ENCODE data around the gene PLCL2. TPM values are rescaled to one million over a fixed set of nuclear protein-coding genes. Genes with fewer than 3 reads are reported as not detected.

PLCL2 gene
- total RNA-seq, 1 experiment from 2014 or later, result 3.0 TPM

DNA sequence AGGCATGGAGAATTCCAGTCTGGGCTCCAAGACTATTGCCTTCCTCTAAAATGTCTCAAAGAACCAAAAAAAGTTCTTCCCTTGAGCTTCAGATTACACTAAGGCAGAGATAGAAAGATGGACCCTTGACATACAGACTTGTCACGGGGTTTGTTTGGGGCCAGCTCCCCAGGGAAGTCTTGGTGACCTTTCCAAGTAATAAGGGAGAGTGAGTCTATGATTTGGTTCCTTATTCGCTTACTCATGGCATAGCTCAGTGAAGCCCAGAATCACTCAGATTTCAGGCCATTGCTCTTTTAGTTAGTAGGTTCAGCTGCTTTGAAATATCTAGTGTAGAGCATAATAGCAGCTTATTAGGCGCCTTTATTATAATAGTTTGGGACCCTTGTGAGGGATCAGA is 90.3 kb downstream of the PLCL2 start:
- Histone ChIP-seq H3K4me1 (ENCODE audit: control insufficient read depth, insufficient read depth, low read length) (no peaks in the 10 kb centered on the region), H3K27me3 (ENCODE audit: control insufficient read depth, insufficient read depth, low read length) (no peaks in the 10 kb centered on the region), H3K4me3 (ENCODE audit: low read depth in 2 of 2, low read length in 2 of 2) (no peak overlapping the region), H3K9me3 (ENCODE audit: control insufficient read depth, insufficient read depth, low read depth, low read length) (no peaks in the 10 kb centered on the region), H3K27ac (ENCODE audit: low read length) (no peak overlapping the region), H3K36me3 (ENCODE audit: control insufficient read depth, insufficient read depth, low read length) (no peaks in the 10 kb centered on the region)
- TF ChIP-seq SIN3A (IDR thresholded peaks at IDR 0.05; ENCODE audit: borderline replicate concordance, insufficient read depth, low read depth, low read length), result no peak
- no peak for TF ChIP-seq TCF7L2 (IDR thresholded peaks at IDR 0.05; ENCODE audit: low read depth, low read length)
- TF ChIP-seq POLR2AphosphoS5 (IDR thresholded peaks at IDR 0.05; ENCODE audit: low read depth, low read length), result no peak
- TF ChIP-seq, protein P1, sequence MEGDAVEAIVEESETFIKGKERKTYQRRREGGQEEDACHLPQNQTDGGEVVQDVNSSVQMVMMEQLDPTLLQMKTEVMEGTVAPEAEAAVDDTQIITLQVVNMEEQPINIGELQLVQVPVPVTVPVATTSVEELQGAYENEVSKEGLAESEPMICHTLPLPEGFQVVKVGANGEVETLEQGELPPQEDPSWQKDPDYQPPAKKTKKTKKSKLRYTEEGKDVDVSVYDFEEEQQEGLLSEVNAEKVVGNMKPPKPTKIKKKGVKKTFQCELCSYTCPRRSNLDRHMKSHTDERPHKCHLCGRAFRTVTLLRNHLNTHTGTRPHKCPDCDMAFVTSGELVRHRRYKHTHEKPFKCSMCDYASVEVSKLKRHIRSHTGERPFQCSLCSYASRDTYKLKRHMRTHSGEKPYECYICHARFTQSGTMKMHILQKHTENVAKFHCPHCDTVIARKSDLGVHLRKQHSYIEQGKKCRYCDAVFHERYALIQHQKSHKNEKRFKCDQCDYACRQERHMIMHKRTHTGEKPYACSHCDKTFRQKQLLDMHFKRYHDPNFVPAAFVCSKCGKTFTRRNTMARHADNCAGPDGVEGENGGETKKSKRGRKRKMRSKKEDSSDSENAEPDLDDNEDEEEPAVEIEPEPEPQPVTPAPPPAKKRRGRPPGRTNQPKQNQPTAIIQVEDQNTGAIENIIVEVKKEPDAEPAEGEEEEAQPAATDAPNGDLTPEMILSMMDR (IDR thresholded peaks at IDR 0.05), result no peak
- TF ChIP-seq, protein P2, sequence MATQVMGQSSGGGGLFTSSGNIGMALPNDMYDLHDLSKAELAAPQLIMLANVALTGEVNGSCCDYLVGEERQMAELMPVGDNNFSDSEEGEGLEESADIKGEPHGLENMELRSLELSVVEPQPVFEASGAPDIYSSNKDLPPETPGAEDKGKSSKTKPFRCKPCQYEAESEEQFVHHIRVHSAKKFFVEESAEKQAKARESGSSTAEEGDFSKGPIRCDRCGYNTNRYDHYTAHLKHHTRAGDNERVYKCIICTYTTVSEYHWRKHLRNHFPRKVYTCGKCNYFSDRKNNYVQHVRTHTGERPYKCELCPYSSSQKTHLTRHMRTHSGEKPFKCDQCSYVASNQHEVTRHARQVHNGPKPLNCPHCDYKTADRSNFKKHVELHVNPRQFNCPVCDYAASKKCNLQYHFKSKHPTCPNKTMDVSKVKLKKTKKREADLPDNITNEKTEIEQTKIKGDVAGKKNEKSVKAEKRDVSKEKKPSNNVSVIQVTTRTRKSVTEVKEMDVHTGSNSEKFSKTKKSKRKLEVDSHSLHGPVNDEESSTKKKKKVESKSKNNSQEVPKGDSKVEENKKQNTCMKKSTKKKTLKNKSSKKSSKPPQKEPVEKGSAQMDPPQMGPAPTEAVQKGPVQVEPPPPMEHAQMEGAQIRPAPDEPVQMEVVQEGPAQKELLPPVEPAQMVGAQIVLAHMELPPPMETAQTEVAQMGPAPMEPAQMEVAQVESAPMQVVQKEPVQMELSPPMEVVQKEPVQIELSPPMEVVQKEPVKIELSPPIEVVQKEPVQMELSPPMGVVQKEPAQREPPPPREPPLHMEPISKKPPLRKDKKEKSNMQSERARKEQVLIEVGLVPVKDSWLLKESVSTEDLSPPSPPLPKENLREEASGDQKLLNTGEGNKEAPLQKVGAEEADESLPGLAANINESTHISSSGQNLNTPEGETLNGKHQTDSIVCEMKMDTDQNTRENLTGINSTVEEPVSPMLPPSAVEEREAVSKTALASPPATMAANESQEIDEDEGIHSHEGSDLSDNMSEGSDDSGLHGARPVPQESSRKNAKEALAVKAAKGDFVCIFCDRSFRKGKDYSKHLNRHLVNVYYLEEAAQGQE (IDR thresholded peaks at IDR 0.05; ENCODE audit: insufficient read depth in 1 of 2, low read depth in 2 of 2, low read length in 1 of 2), result no peak
- DNase-seq (ENCODE audit: low read depth, low spot score) (no peak), ATAC-seq (no peak)
- no TSS peak for BruUV-seq (replicated peaks)
- CTCF ChIA-PET, result interaction anchor here (0.5 kb wide), 1 partner anchor 909 kb away, joined by 6 read pairs; no protein-coding TSS in a partner anchor
- POLR2A ChIA-PET, result interaction anchor here (0.6 kb wide), 1 partner anchor 1769 kb away, joined by 4 read pairs; the partner anchor contains the start of gene CAPN7
- in situ Hi-C loops (cut with HindIII; ENCODE audit: low pct_unique_long_range_greater_than_20kb, low sequenced_read_pairs), result no loop called here
- intact Hi-C loops (cut with micrococcal nuclease; ENCODE audit: unreplicated experiment), result no loop called here

DNA sequence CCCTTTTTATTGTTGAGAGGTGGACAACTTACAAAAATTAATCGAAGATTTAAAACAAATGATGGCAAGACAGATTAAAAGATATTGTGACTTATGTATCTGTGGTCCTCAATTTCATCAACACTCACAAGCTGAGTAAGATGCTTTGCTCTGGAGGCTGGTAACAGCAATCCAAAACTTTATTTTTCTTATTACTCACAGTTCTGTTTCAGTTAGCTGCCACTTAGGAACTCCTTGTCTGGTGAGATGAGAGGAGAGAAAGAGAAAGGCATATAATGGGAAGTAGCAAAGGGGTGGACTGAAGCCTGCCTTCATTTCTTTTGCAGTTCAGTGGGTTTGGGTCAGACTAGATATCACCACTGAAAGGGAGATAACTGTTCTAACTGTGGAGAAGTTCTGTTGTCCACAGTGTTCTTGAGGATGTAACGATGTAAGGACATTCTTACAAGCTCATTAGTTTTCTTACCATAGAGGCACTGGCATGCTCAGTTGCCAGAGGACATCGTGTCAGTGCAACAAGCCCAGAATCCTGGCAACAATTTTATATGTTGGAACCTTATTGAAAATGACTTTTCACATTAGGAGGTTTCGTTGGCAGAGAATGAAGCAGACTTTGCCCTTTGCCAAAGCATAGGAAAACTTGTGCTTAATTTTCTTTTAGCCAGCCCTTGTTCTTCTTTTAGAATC is 93.6 kb downstream of the PLCL2 start:
- CTCF ChIA-PET, result no interaction called here

More for the DNA sequence above, 93.6 kb downstream of the PLCL2 start:
- BruUV-seq (replicated peaks), result no TSS peak
- TF ChIP-seq, protein P1 (IDR thresholded peaks at IDR 0.05), result no peak
- no peak for TF ChIP-seq POLR2AphosphoS5 (IDR thresholded peaks at IDR 0.05; ENCODE audit: low read depth, low read length)
- TF ChIP-seq, protein P2 (IDR thresholded peaks at IDR 0.05; ENCODE audit: insufficient read depth in 1 of 2, low read depth in 2 of 2, low read length in 1 of 2), result no peak
- intact Hi-C loops (cut with micrococcal nuclease; ENCODE audit: unreplicated experiment) (no loop called here), in situ Hi-C loops (cut with HindIII; ENCODE audit: low pct_unique_long_range_greater_than_20kb, low sequenced_read_pairs) (no loop called here)
- H3K9me3 ChIP-seq (ENCODE audit: control insufficient read depth, insufficient read depth, low read depth, low read length), result no peaks in the 10 kb centered on the region
- no peaks in the 10 kb centered on the region for H3K4me1 ChIP-seq (ENCODE audit: control insufficient read depth, insufficient read depth, low read length)
- ATAC-seq (no peak), DNase-seq (ENCODE audit: low read depth, low spot score) (no peak)
- no peaks in the 10 kb centered on the region for H3K27me3 ChIP-seq (ENCODE audit: control insufficient read depth, insufficient read depth, low read length)
- no peak overlapping the region for H3K27ac ChIP-seq (ENCODE audit: low read length)
- POLR2A ChIA-PET, result no interaction called here
- no peak overlapping the region for H3K4me3 ChIP-seq (ENCODE audit: low read depth in 2 of 2, low read length in 2 of 2)
- H3K36me3 ChIP-seq (ENCODE audit: control insufficient read depth, insufficient read depth, low read length), result no peaks in the 10 kb centered on the region

Measured in Panc1 (cell line).